GM23248 (cell line): Measurements from ENCODE around the gene RNF150. TPM values are rescaled to one million over a fixed set of nuclear protein-coding genes. Genes with fewer than 3 reads are reported as not detected.

Experiments
- DNase-seq: peaks from one replicate; pipeline ENCODE4 v3.0.0-alpha.2; 2015
- H2AFZ ChIP-seq: fragments of 200-600 bp; sonication (generic); 2 replicates; pipeline ENCODE4 v1.6.1; 2016; ENCODE audit warnings: antibody characterized with exemption
- H3F3A ChIP-seq: fragments of 200-600 bp; sonication (generic); 2 replicates; pipeline ENCODE4 v1.6.1; 2016; ENCODE audit warnings: mild to moderate bottlenecking, antibody characterized with exemption, mixed run types; ENCODE audit not compliant: insufficient read depth
- H3K27ac ChIP-seq: fragments of 200-600 bp; sonication (generic); 2 replicates; pipeline ENCODE4 v1.5.1; 2016; ENCODE audit warnings: mild to moderate bottlenecking
- H3K27me3 ChIP-seq: fragments of 200-600 bp; sonication (generic); replicated peaks from 2 replicates; pipeline ENCODE4 v1.6.1; 2016; ENCODE audit warnings: mild to moderate bottlenecking; ENCODE audit not compliant: insufficient read depth
- H3K36me3 ChIP-seq: fragments of 200-600 bp; sonication (generic); 2 replicates; pipeline ENCODE4 v1.6.1; 2016; ENCODE audit warnings: low read depth, mild to moderate bottlenecking
- H3K4me1 ChIP-seq: fragments of 200-600 bp; sonication (generic); 2 replicates; pipeline ENCODE4 v1.6.1; 2016; ENCODE audit warnings: mild to moderate bottlenecking; ENCODE audit not compliant: insufficient read depth
- H3K4me2 ChIP-seq: fragments of 200-600 bp; sonication (generic); one replicate; pipeline ENCODE4 v1.6.1; 2016; ENCODE audit warnings: mild to moderate bottlenecking; ENCODE audit not compliant: unreplicated experiment
- H3K4me3 ChIP-seq: fragments of 200-600 bp; sonication (generic); 2 replicates; pipeline ENCODE4 v1.5.1; 2016; ENCODE audit warnings: mild to moderate bottlenecking
- H3K79me2 ChIP-seq: fragments of 200-600 bp; sonication (generic); 2 replicates; pipeline ENCODE4 v1.6.1; 2016; ENCODE audit warnings: mild to moderate bottlenecking; ENCODE audit not compliant: insufficient read depth
- H3K9ac ChIP-seq: fragments of 200-600 bp; sonication (generic); 2 replicates; pipeline ENCODE4 v1.6.1; 2016; ENCODE audit warnings: mild to moderate bottlenecking
- H3K9me2 ChIP-seq: fragments of 200-600 bp; sonication (generic); 2 replicates; pipeline ENCODE4 v1.6.1; 2016; ENCODE audit warnings: mixed run types, mild to moderate bottlenecking, moderate library complexity; ENCODE audit not compliant: insufficient read depth
- H3K9me3 ChIP-seq: fragments of 200-600 bp; sonication (generic); one replicate; pipeline ENCODE4 v1.6.1; 2017; ENCODE audit warnings: low read depth
- H4K20me1 ChIP-seq: fragments of 200-600 bp; sonication (generic); 2 replicates; pipeline ENCODE4 v1.6.0; 2016; ENCODE audit not compliant: insufficient read depth
- EZH2 ChIP-seq: fragments of 200-600 bp; sonication (generic); IDR thresholded peaks from 2 replicates; pipeline ENCODE4 v1.6.1; 2018; ENCODE audit warnings: antibody characterized with exemption, mild to moderate bottlenecking; ENCODE audit not compliant: insufficient read depth, poor library complexity, severe bottlenecking
- EZH2phosphoT487 ChIP-seq: fragments of 200-600 bp; sonication (generic); IDR thresholded peaks from 2 replicates; pipeline ENCODE4 v1.6.1; 2018; ENCODE audit warnings: antibody characterized with exemption, moderate library complexity, mild to moderate bottlenecking, low read depth; ENCODE audit not compliant: insufficient read depth
- WGBS, 2 experiments: methylation state at CpG; one replicate each; pipeline ENCODE4 v1.1.6; 2015 to 2017; ENCODE audit warnings: low lambda C conversion rate in 2 of 2, low coverage in 1 of 2; ENCODE audit errors: missing lambda C conversion rate in 2 of 2; 5-methylcytosine and 5-hydroxymethylcytosine counted together
- in situ Hi-C: fragments of 300-500 bp; cut with MboI; formaldehyde crosslinking; loops from 2 replicates; pipeline ENCODE4 v1.15.0; 2020
- polyA plus RNA-seq: library from polyadenylated mRNA; unstranded; fragments of >200 nt; fragmentation: Nextera tagmentation; extraction: Ambion mirVana; gene quantifications from 2 replicates; pipeline ENCODE4 v1.2.1, GENCODE V29; 2016
- total RNA-seq: library from RNA; depleted of rRNA; stranded (reverse); fragments of >200 nt; shearing (Covaris generic); gene quantifications from 2 replicates; pipeline ENCODE4 v1.2.3, GENCODE V29; 2014

Gene RNF150
- total and polyA plus RNA-seq, 2 experiments from 2014 or later: 4.8 to 10.5 TPM

DNA sequence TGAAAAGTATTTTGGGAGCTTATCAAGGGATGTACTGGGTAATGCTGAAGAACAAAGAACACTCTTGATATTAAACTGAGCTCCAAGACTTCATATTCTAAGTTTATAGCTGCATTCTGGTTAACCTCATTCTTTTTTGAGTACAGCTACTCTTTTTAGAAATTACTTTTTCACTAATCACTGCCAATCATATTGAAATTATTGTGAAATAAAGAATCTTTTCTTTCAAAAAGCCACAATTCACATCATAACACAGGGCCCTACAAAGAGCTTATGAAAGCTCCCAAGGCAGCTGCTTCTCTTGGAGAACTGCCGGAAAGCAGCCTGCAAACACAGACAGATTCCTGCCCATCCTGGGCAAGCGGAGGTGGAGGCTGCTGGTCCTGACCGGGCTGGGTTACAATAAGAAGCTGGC lies 121.4 kb downstream of the RNF150 start:
- H3K9me3 ChIP-seq: no peaks in the 10 kb centered on the region
- no peaks in the 10 kb centered on the region for H3K36me3 ChIP-seq
- DNase-seq: no peak
- H3K27me3 ChIP-seq: no peaks in the 10 kb centered on the region
- no peak overlapping the region for H3K4me2 ChIP-seq
- 56 to 76% methylated on average over 3 of the region's 3 CpGs for WGBS, 2 experiments
- no peak overlapping the region for H3K9ac ChIP-seq
- no peaks in the 10 kb centered on the region for H3K4me1 ChIP-seq
- H3K79me2 ChIP-seq: no peaks in the 10 kb centered on the region
- H4K20me1 ChIP-seq: no peaks in the 10 kb centered on the region
- in situ Hi-C loops: no loop called here
- no peak overlapping the region for H3K4me3 ChIP-seq
- no peak overlapping the region for H2AFZ ChIP-seq
- no peak overlapping the region for H3K27ac ChIP-seq
- 0 out of 2 replicates have a peak, but pooled peaks cover 4% of the 10 kb centered on the region for H3K9me2 ChIP-seq
- no peaks in the 10 kb centered on the region for H3F3A ChIP-seq
- TF ChIP-seq EZH2 (no peak), EZH2phosphoT487 (no peak)

DNA sequence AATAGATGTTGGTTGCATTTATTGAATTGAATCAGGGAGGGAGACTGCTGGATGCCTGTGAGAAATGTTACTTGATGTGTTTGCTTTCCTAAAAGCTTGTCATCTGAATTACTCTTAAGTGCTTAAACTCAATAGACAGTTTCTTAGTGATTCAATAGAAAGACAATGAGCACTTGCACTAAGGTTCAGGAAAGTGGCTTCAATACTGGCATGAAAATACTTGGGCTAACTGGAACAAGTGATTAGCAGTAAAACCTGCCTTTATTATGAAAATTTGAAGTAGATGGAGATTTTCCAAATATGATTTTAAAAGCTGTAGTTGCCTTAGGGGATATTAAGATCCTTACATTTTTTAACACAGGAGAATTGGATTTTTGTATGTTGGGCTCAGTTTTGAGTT lies 123.3 kb downstream of the RNF150 start:
- H3K79me2 ChIP-seq: no peaks in the 10 kb centered on the region
- no peaks in the 10 kb centered on the region for H4K20me1 ChIP-seq
- in situ Hi-C loops: no loop called here
- H3F3A ChIP-seq: no peaks in the 10 kb centered on the region
- no peaks in the 10 kb centered on the region for H3K4me1 ChIP-seq
- TF ChIP-seq EZH2phosphoT487 (no peak), EZH2 (no peak)
- no peak for DNase-seq
- H3K9me2 ChIP-seq: 0 out of 2 replicates have a peak, but pooled peaks cover 4% of the 10 kb centered on the region
- no peak overlapping the region for H2AFZ ChIP-seq
- H3K9ac ChIP-seq: no peak overlapping the region
- H3K9me3 ChIP-seq: no peaks in the 10 kb centered on the region
- H3K36me3 ChIP-seq: no peaks in the 10 kb centered on the region
- H3K27ac ChIP-seq: no peak overlapping the region
- no peak overlapping the region for H3K4me3 ChIP-seq
- H3K27me3 ChIP-seq: no peaks in the 10 kb centered on the region
- no peak overlapping the region for H3K4me2 ChIP-seq

DNA sequence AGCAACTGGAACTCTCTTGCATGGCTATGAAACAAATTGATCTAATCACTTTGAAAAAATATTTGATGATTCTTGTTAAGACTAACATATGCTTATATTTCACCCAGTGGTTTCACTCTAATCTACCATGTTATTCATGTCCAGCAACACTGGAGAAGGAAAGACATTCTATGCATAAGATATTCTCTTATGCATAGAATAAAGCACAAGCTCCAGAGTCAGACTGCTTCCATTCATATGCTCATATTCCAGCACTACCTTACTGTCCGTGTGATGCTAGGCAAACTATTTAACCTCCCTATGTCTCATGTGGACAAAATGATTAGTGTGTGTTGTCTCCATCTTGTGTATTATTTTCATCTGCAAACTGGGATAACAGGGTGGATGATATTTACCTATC lies 124.1 kb downstream of the RNF150 start:
- Histone ChIP-seq H2AFZ (no peak overlapping the region), H3K9me2 (0 out of 2 replicates have a peak, but pooled peaks cover 4% of the 10 kb centered on the region), H3F3A (no peaks in the 10 kb centered on the region), H3K4me3 (no peak overlapping the region), H3K4me1 (no peaks in the 10 kb centered on the region), H3K27ac (no peak overlapping the region), H4K20me1 (no peaks in the 10 kb centered on the region), H3K36me3 (no peaks in the 10 kb centered on the region), H3K79me2 (no peaks in the 10 kb centered on the region), H3K9me3 (no peaks in the 10 kb centered on the region), H3K9ac (no peak overlapping the region), H3K27me3 (no peaks in the 10 kb centered on the region), H3K4me2 (no peak overlapping the region)
- WGBS, 2 experiments: 40 to 52% methylated on average over 1 of the region's 1 CpG
- TF ChIP-seq EZH2phosphoT487: no peak
- TF ChIP-seq EZH2: no peak
- no peak for DNase-seq
- in situ Hi-C loops: no loop called here

DNA sequence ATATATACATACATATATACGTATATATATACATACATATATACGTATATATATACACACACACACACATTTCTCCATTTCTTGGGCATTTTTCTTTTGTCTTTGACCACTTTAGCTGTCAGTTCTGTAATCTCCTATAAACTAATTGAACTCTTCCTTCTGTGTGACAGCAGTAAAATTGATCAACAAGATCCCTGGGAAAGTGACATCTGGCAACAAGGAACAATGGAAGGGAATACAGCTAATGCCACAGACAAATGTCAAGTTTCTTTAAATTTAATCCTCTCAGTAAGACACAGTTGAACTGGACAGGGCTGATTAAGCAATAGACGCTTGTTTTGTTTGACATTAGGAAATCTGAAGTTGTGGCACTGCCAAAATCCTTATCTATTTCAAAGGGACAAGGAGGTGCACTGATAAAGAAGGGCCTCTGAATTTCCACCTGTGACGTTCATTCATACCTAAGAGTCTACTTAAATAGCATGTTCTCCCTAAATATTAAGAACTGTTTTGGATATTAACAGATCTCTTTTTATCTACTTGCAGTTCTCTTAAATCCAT lies 126.9 kb downstream of the RNF150 start:
- WGBS, 2 experiments: 49 to 53% methylated on average over 4 of the region's 4 CpGs
- Histone ChIP-seq H3F3A (peaks cover 3% of the 10 kb centered on the region; the same call in 1 of the 2 replicates), H3K4me1 (peaks cover 11% of the 10 kb centered on the region; the same call in 1 of the 2 replicates), H3K27me3 (no peaks in the 10 kb centered on the region), H3K36me3 (no peaks in the 10 kb centered on the region), H2AFZ (no peak overlapping the region), H3K79me2 (no peaks in the 10 kb centered on the region), H3K4me3 (no peak overlapping the region), H3K9me2 (0 out of 2 replicates have a peak, but pooled peaks cover 4% of the 10 kb centered on the region), H3K27ac (no peak overlapping the region), H4K20me1 (no peaks in the 10 kb centered on the region), H3K9me3 (no peaks in the 10 kb centered on the region), H3K4me2 (no peak overlapping the region), H3K9ac (no peak overlapping the region)
- DNase-seq: no peak
- in situ Hi-C loops: no loop called here
- no peak for TF ChIP-seq EZH2
- TF ChIP-seq EZH2phosphoT487: no peak

DNA sequence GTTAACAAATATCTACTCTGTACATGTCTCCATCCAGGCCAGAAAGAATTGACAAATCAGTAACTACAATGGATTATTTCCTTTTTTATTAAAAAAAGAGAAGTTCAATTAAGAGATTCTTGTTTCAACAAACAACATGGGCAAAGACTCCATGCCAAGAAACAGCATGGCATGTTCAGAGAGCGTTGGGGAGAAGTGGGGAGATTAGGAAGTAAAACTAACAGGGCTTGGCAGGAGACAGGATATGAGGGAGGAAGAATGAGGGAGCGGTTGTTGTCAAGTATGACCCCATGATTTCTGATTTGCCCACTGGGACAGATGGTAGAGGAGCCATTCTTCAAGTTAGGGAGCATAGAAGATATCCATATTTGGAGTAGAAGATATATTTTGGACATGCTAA lies 128.4 kb downstream of the RNF150 start:
- no peak overlapping the region for H3K9ac ChIP-seq
- no peaks in the 10 kb centered on the region for H4K20me1 ChIP-seq
- H3K27me3 ChIP-seq: no peaks in the 10 kb centered on the region
- no peak overlapping the region for H2AFZ ChIP-seq
- TF ChIP-seq EZH2 (no peak), EZH2phosphoT487 (no peak)
- no peaks in the 10 kb centered on the region for H3K9me3 ChIP-seq
- peaks cover 11% of the 10 kb centered on the region; the same call in 1 of the 2 replicates for H3K4me1 ChIP-seq
- H3K36me3 ChIP-seq: no peaks in the 10 kb centered on the region
- DNase-seq: no peak
- H3K27ac ChIP-seq: no peak overlapping the region
- in situ Hi-C loops: no loop called here
- 69 to 84% methylated on average over 2 of the region's 2 CpGs for WGBS, 2 experiments
- no peak overlapping the region for H3K4me2 ChIP-seq
- H3K9me2 ChIP-seq: 0 out of 2 replicates have a peak, but pooled peaks cover 4% of the 10 kb centered on the region
- peaks cover 3% of the 10 kb centered on the region; the same call in 1 of the 2 replicates for H3F3A ChIP-seq
- no peaks in the 10 kb centered on the region for H3K79me2 ChIP-seq
- no peak overlapping the region for H3K4me3 ChIP-seq
